Measurements from ENCODE around the gene ARMS2. TPM values are rescaled to one million over a fixed set of nuclear protein-coding genes. Genes with fewer than 3 reads are reported as not detected.

ARMS2 gene
- polyA plus RNA-seq, 3 donors = not detected

GRCh38 chr10:122420624-122421007, 33.8 kb upstream of the ARMS2 start:
- intact Hi-C loops (cut with micrococcal nuclease) = no loop called here
- TF ChIP-seq CTCF (IDR thresholded peaks at IDR 0.05) = no peak
- no peaks in the 10 kb centered on the region for H3K9me3 Mint-ChIP-seq
- no peak overlapping the region for H2AFZ ChIP-seq (ENCODE audit: insufficient read depth, low read depth, low read length, poor library complexity, severe bottlenecking)
- no peaks in the 10 kb centered on the region for H3K27me3 ChIP-seq (ENCODE audit: control insufficient read depth in 2 of 2, insufficient read depth in 2 of 2, low read length in 2 of 2)
- H3K27me3 Mint-ChIP-seq (ENCODE audit: low read depth in 3 of 3) = no peaks in the 10 kb centered on the region
- WGBS (ENCODE audit: insufficient coverage) = no CpG with 5 or more reads among the region's 3 CpGs
- no peaks in the 10 kb centered on the region for H3K36me3 ChIP-seq (replicated peaks in 1 of 2; ENCODE audit: control insufficient read depth in 1 of 2, insufficient read depth in 2 of 2, low read length in 2 of 2)
- H3K4me3 ChIP-seq (replicated peaks in 1 of 3; ENCODE audit: low read depth in 2 of 3, low read length in 3 of 3) = no peak overlapping the region
- H3K4me2 ChIP-seq (replicated peaks; ENCODE audit: extremely low read depth, low read length, poor library complexity, severe bottlenecking) = no peak overlapping the region
- H4K20me1 ChIP-seq (ENCODE audit: insufficient read depth, low read length) = no peaks in the 10 kb centered on the region
- no peaks in the 10 kb centered on the region for H3K79me2 ChIP-seq (ENCODE audit: insufficient read depth, low read length)
- no peak overlapping the region for H3K9ac ChIP-seq (ENCODE audit: insufficient read depth, low read length, poor library complexity, severe bottlenecking)
- H3K4me3 Mint-ChIP-seq = no peak overlapping the region
- DNase-seq = no peak
- no peaks in the 10 kb centered on the region for H3K9me3 ChIP-seq (replicated peaks in 1 of 2; ENCODE audit: control insufficient read depth in 1 of 2, insufficient read depth in 1 of 2, low read length in 2 of 2)
- H3K27ac ChIP-seq (ENCODE audit: low read depth in 1 of 2, low read length in 2 of 2) = no peak overlapping the region
- H3K36me3 Mint-ChIP-seq = peaks cover 17 to 26% of the 10 kb centered on the region in 2 donors
- H3K4me1 Mint-ChIP-seq = peaks cover 35% of the 10 kb centered on the region
- H3K4me1 ChIP-seq (ENCODE audit: control insufficient read depth in 1 of 2, insufficient read depth in 2 of 2, low read length in 2 of 2) = peaks cover 19 to 26% of the 10 kb centered on the region in 2 donors
- peak overlapping the region in 1 of 7 donors; percentile 63 for H3K27ac Mint-ChIP-seq

DNA sequence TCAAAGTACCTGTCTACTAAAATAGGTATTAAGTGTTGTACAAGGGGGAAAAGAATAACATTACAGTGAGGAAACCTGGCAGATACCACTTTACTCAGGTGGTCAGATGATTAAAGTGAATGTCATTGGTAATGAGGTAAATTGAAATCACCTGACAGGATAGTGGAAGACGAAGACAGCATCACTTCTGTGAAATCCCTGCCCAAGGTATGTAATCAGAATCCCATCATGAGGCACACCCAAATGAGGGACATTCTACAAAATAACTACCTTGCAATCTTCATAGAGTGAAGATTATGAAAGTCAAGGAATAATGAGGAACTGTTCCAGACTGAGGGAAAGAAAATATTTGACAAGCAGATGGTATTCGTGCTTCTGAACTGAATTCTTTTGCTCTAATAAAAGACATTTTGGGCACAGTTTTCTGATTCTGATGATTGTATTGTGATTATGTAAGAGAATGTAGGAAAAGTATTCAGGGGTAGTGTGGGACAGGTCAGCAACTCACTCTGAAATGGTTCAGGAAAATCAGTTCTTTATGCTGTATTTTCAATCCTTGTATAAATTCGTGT, 33.3 kb upstream of the ARMS2 start:
- H3K4me2 ChIP-seq (replicated peaks; ENCODE audit: extremely low read depth, low read length, poor library complexity, severe bottlenecking) = no peak overlapping the region
- H3K27ac Mint-ChIP-seq = no peak overlapping the region
- no peaks in the 10 kb centered on the region for H3K27me3 ChIP-seq (ENCODE audit: control insufficient read depth in 2 of 2, insufficient read depth in 2 of 2, low read length in 2 of 2)
- H3K9me3 Mint-ChIP-seq = no peaks in the 10 kb centered on the region
- no peaks in the 10 kb centered on the region for H3K9me3 ChIP-seq (replicated peaks in 1 of 2; ENCODE audit: control insufficient read depth in 1 of 2, insufficient read depth in 1 of 2, low read length in 2 of 2)
- peaks cover 13 to 22% of the 10 kb centered on the region in 2 donors for H3K36me3 Mint-ChIP-seq
- DNase-seq = no peak
- H3K4me3 ChIP-seq (replicated peaks in 1 of 3; ENCODE audit: low read depth in 2 of 3, low read length in 3 of 3) = no peak overlapping the region
- H4K20me1 ChIP-seq (ENCODE audit: insufficient read depth, low read length) = no peaks in the 10 kb centered on the region
- no peak overlapping the region for H3K4me3 Mint-ChIP-seq
- H3K27me3 Mint-ChIP-seq (ENCODE audit: low read depth in 3 of 3) = no peaks in the 10 kb centered on the region
- no peaks in the 10 kb centered on the region for H3K36me3 ChIP-seq (replicated peaks in 1 of 2; ENCODE audit: control insufficient read depth in 1 of 2, insufficient read depth in 2 of 2, low read length in 2 of 2)
- peaks cover 30% of the 10 kb centered on the region for H3K4me1 Mint-ChIP-seq
- no peaks in the 10 kb centered on the region for H3K79me2 ChIP-seq (ENCODE audit: insufficient read depth, low read length)
- TF ChIP-seq CTCF (IDR thresholded peaks at IDR 0.05) = no peak
- H3K4me1 ChIP-seq (ENCODE audit: control insufficient read depth in 1 of 2, insufficient read depth in 2 of 2, low read length in 2 of 2) = peaks cover 17 to 22% of the 10 kb centered on the region in 2 donors
- H2AFZ ChIP-seq (ENCODE audit: insufficient read depth, low read depth, low read length, poor library complexity, severe bottlenecking) = no peak overlapping the region
- 100% methylated on average over 1 of the region's 3 CpGs for WGBS (ENCODE audit: insufficient coverage)
- no peak overlapping the region for H3K27ac ChIP-seq (ENCODE audit: low read depth in 1 of 2, low read length in 2 of 2)
- intact Hi-C loops (cut with micrococcal nuclease) = no loop called here
- H3K9ac ChIP-seq (ENCODE audit: insufficient read depth, low read length, poor library complexity, severe bottlenecking) = no peak overlapping the region

Measured in CD14-positive monocyte (primary cell).